OCI-LY1 (cell line): Measurements from ENCODE around the gene PTPRG.

Experiments
- H2AFZ ChIP-seq: fragments of 200-600 bp; sonication (generic), shearing (Covaris generic); 2 replicates; pipeline ENCODE4 v1.6.0; 2014; ENCODE audit warnings: antibody characterized with exemption, mild to moderate bottlenecking, low read length
- H3F3A ChIP-seq: fragments of 200-600 bp; sonication (generic), shearing (Covaris generic); 2 replicates; pipeline ENCODE4 v1.6.0; 2014; ENCODE audit warnings: mild to moderate bottlenecking, antibody characterized with exemption, low read length, moderate library complexity; ENCODE audit not compliant: insufficient read depth
- H3K27ac ChIP-seq: fragments of 200-600 bp; sonication (generic); 2 replicates; pipeline ENCODE4 v1.5.1; 2014; ENCODE audit warnings: low read length, mixed run types, mild to moderate bottlenecking, low read depth; ENCODE audit not compliant: poor library complexity, severe bottlenecking
- H3K27me3 ChIP-seq: fragments of 200-600 bp; sonication (generic); 2 replicates; pipeline ENCODE4 v1.6.0; 2014; ENCODE audit warnings: antibody characterized with exemption, mild to moderate bottlenecking, low read length, moderate library complexity; ENCODE audit not compliant: insufficient read depth
- H3K36me3 ChIP-seq: fragments of 200-600 bp; sonication (generic); 2 replicates; pipeline ENCODE4 v1.6.1; 2014; ENCODE audit warnings: mild to moderate bottlenecking, antibody characterized with exemption, low read length, moderate library complexity, mixed read lengths; ENCODE audit not compliant: insufficient read depth
- H3K4me1 ChIP-seq: fragments of 200-600 bp; sonication (generic); 2 replicates; pipeline ENCODE4 v1.5.1; 2014; ENCODE audit warnings: mild to moderate bottlenecking, low read length, moderate library complexity; ENCODE audit not compliant: insufficient read depth, severe bottlenecking
- H3K4me2 ChIP-seq: fragments of 200-600 bp; sonication (generic), shearing (Covaris generic); 2 replicates; pipeline ENCODE4 v1.6.1; 2014; ENCODE audit warnings: low read length
- H3K4me3 ChIP-seq: fragments of 200-600 bp; sonication (generic); 2 replicates; pipeline ENCODE4 v1.5.1; 2014; ENCODE audit warnings: low read length, low read depth, mild to moderate bottlenecking, mixed read lengths; ENCODE audit not compliant: poor library complexity, severe bottlenecking
- H3K79me2 ChIP-seq: fragments of 200-600 bp; shearing (Covaris generic); 2 replicates; pipeline ENCODE4 v1.6.1; 2016; ENCODE audit warnings: mixed run types, low read length, mixed read lengths; ENCODE audit not compliant: insufficient read depth
- H3K9ac ChIP-seq: fragments of 200-600 bp; sonication (generic), shearing (Covaris generic); 2 replicates; pipeline ENCODE4 v1.6.1; 2014; ENCODE audit warnings: mild to moderate bottlenecking, low read length, mixed read lengths
- H3K9me2 ChIP-seq: fragments of 200-600 bp; sonication (generic), shearing (Covaris generic); 2 replicates; pipeline ENCODE4 v1.6.1; 2014; ENCODE audit warnings: low read depth, mild to moderate bottlenecking, low read length, mixed read lengths
- H3K9me3 ChIP-seq: fragments of 200-600 bp; shearing (Covaris generic); 2 replicates; pipeline ENCODE4 v1.6.1; 2014; ENCODE audit warnings: low read length, mixed read lengths
- H4K20me1 ChIP-seq: fragments of 200-600 bp; sonication (generic), shearing (Covaris generic); 2 replicates; pipeline ENCODE4 v1.6.0; 2016; ENCODE audit warnings: mild to moderate bottlenecking, low read length; ENCODE audit not compliant: insufficient read depth
- EZH2 ChIP-seq: fragments of 200-600 bp; sonication (generic), shearing (Covaris generic); IDR thresholded peaks from 2 replicates; pipeline ENCODE4 v1.8.0; 2017; ENCODE audit warnings: borderline replicate concordance, mixed run types, mild to moderate bottlenecking, antibody characterized with exemption, low read length, moderate library complexity, mixed read lengths
- TF ChIP-seq, protein P1 (sequence below): fragments of 200-600 bp; sonication (generic), shearing (Covaris generic); IDR thresholded peaks from 2 replicates; pipeline ENCODE4 v1.5.1; 2017; ENCODE audit warnings: mild to moderate bottlenecking, antibody characterized with exemption, low read length, moderate library complexity, mixed read lengths

Gene PTPRG

DNA sequence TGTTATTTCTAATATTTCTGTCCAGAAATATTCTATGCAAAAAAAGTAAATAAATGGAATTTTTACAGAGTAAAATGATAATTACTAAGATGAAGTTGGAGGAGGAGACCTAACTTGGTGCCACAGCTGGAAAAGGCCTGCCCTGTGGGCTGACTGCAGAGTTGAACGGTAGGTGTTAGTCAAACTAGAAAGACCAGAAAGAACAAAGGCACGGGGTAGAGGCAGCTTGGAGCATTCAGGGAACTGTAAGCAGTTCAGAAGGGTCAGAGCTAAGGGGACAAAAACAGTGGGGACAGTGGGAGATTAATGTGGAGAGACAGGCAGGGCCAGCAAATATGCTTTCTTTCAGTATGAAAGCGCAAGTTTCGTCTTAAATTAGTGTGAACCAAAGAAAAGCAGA lies 39.3 kb upstream of the PTPRG start:
- Histone ChIP-seq H3K9me3 (no peaks in the 10 kb centered on the region), H3F3A (no peaks in the 10 kb centered on the region), H3K4me3 (no peak overlapping the region), H3K9ac (no peak overlapping the region), H3K4me2 (no peak overlapping the region), H3K79me2 (no peaks in the 10 kb centered on the region), H3K36me3 (no peaks in the 10 kb centered on the region), H2AFZ (no peak overlapping the region), H4K20me1 (no peaks in the 10 kb centered on the region), H3K9me2 (no peaks in the 10 kb centered on the region), H3K27ac (no peak overlapping the region), H3K4me1 (no peaks in the 10 kb centered on the region), H3K27me3 (no peaks in the 10 kb centered on the region)
- TF ChIP-seq EZH2, result no peak
- TF ChIP-seq, protein P1, sequence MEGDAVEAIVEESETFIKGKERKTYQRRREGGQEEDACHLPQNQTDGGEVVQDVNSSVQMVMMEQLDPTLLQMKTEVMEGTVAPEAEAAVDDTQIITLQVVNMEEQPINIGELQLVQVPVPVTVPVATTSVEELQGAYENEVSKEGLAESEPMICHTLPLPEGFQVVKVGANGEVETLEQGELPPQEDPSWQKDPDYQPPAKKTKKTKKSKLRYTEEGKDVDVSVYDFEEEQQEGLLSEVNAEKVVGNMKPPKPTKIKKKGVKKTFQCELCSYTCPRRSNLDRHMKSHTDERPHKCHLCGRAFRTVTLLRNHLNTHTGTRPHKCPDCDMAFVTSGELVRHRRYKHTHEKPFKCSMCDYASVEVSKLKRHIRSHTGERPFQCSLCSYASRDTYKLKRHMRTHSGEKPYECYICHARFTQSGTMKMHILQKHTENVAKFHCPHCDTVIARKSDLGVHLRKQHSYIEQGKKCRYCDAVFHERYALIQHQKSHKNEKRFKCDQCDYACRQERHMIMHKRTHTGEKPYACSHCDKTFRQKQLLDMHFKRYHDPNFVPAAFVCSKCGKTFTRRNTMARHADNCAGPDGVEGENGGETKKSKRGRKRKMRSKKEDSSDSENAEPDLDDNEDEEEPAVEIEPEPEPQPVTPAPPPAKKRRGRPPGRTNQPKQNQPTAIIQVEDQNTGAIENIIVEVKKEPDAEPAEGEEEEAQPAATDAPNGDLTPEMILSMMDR, result no peak

DNA sequence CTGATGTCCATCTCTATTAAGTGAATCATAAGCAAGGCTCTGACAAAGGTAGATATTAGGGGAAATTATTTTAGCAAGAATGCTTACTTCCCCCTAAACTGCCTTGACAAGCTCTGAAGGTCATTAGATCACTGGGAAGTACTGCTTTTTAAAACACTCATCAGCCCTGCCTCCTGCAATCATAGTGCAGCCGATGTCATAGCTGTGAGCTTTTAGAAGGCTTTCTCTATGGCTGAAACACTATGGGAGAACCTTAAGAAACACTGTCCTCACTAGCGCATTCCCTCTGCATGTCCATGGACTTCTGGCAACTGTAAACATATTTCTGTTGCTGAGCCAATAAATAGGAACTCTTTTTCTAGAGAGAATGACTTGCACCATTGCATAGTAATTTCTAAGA lies 38.7 kb upstream of the PTPRG start:
- H3K9me3 ChIP-seq, result no peaks in the 10 kb centered on the region
- H3K27me3 ChIP-seq, result no peaks in the 10 kb centered on the region
- no peaks in the 10 kb centered on the region for H3K36me3 ChIP-seq
- TF ChIP-seq, protein P1, result no peak
- TF ChIP-seq EZH2, result no peak
- H3K9ac ChIP-seq, result no peak overlapping the region
- no peak overlapping the region for H2AFZ ChIP-seq
- H4K20me1 ChIP-seq, result no peaks in the 10 kb centered on the region
- no peak overlapping the region for H3K4me2 ChIP-seq
- no peaks in the 10 kb centered on the region for H3K4me1 ChIP-seq
- no peaks in the 10 kb centered on the region for H3F3A ChIP-seq
- no peaks in the 10 kb centered on the region for H3K9me2 ChIP-seq
- no peak overlapping the region for H3K4me3 ChIP-seq
- H3K27ac ChIP-seq, result no peak overlapping the region
- H3K79me2 ChIP-seq, result no peaks in the 10 kb centered on the region

DNA sequence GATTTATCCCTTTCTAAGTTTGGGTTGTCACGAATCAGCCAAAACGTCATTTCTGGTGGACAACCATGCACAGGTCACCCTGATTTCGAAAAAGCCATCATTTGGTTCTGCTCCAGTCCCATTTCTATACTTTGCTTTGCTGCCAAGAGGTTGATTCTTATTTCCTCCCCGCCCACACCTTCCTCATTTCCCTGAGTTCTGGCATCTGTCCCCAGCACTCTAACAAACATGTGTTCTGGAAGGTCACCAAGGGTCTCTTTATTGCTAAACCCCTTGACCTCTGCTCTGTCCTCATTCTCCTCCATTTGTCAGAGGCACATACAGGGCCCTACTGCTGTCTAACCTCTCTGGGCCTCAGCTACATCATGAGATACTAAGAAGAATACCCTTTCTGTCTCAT lies 36.4 kb upstream of the PTPRG start:
- no peaks in the 10 kb centered on the region for H3F3A ChIP-seq
- H3K9me2 ChIP-seq, result no peaks in the 10 kb centered on the region
- no peak for TF ChIP-seq EZH2
- TF ChIP-seq, protein P1, result no peak
- no peaks in the 10 kb centered on the region for H3K36me3 ChIP-seq
- no peak overlapping the region for H3K27ac ChIP-seq
- no peaks in the 10 kb centered on the region for H3K79me2 ChIP-seq
- no peak overlapping the region for H3K4me2 ChIP-seq
- no peaks in the 10 kb centered on the region for H3K4me1 ChIP-seq
- H3K27me3 ChIP-seq, result no peaks in the 10 kb centered on the region
- H2AFZ ChIP-seq, result no peak overlapping the region
- H3K9ac ChIP-seq, result no peak overlapping the region
- H4K20me1 ChIP-seq, result no peaks in the 10 kb centered on the region
- H3K4me3 ChIP-seq, result no peak overlapping the region
- no peaks in the 10 kb centered on the region for H3K9me3 ChIP-seq
